ENCODE data around the gene GATA2. TPM values are rescaled to one million over a fixed set of nuclear protein-coding genes. Genes with fewer than 3 reads are reported as not detected.

The GATA2 gene
- total RNA-seq, 3 donors from 2014 or later = 6.0 to 14.4 (median 6.6) TPM

DNA sequence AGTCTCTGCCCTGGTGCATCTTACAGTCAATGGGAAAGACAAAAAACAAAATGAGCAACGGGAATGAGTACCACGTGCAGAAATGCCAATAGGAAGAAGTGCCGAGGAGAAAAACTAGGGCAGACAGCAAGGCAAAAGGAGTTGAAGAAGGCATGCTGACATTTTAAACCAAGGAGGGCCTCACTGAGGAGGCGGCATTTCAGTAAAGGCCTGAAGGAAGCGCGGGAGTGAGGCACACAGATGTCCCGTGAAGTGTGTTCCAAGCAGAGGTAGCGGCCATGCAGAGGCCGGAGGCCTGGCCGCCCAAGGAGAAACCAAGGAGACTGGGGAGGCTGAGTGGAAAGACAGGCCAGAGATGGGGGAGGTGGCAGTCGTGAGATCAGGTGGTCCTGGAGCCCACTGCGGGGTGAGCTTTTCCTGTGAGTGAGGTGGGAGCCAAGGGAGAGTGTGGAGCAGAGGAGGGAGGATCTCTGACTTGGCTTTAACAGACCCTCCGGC, 61.1 kb downstream of the GATA2 start:
- Histone ChIP-seq H3K36me3 (no peaks in the 10 kb centered on the region), H3K4me3 (peak overlapping the region in 2 of 3 donors; percentile 48 to 73), H3K9me3 (no peaks in the 10 kb centered on the region), H3K27me3 (no peaks in the 10 kb centered on the region), H3K27ac (no peak overlapping the region), H3K4me1 (no peaks in the 10 kb centered on the region)
- DNase-seq (ENCODE audit: low spot score in 2 of 2) = no peak
- intact Hi-C loops (cut with DNase I; ENCODE audit: low total_unique reads) = no loop called here
- TF ChIP-seq POLR2AphosphoS5 (IDR thresholded peaks at IDR 0.05) = no peak
- TF ChIP-seq, protein P1, sequence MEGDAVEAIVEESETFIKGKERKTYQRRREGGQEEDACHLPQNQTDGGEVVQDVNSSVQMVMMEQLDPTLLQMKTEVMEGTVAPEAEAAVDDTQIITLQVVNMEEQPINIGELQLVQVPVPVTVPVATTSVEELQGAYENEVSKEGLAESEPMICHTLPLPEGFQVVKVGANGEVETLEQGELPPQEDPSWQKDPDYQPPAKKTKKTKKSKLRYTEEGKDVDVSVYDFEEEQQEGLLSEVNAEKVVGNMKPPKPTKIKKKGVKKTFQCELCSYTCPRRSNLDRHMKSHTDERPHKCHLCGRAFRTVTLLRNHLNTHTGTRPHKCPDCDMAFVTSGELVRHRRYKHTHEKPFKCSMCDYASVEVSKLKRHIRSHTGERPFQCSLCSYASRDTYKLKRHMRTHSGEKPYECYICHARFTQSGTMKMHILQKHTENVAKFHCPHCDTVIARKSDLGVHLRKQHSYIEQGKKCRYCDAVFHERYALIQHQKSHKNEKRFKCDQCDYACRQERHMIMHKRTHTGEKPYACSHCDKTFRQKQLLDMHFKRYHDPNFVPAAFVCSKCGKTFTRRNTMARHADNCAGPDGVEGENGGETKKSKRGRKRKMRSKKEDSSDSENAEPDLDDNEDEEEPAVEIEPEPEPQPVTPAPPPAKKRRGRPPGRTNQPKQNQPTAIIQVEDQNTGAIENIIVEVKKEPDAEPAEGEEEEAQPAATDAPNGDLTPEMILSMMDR (IDR thresholded peaks at IDR 0.05) = no peak
- TF ChIP-seq POLR2A (IDR thresholded peaks at IDR 0.05) = no peak

GRCh38 chr3:128430731-128431130, 62.3 kb downstream of the GATA2 start:
- H3K27ac ChIP-seq = no peak overlapping the region
- H3K9me3 ChIP-seq = no peaks in the 10 kb centered on the region
- no peak for DNase-seq (ENCODE audit: low spot score in 2 of 2)
- no peaks in the 10 kb centered on the region for H3K36me3 ChIP-seq
- H3K4me1 ChIP-seq = no peaks in the 10 kb centered on the region
- H3K4me3 ChIP-seq = no peak overlapping the region
- no peak for TF ChIP-seq POLR2AphosphoS5 (IDR thresholded peaks at IDR 0.05)
- TF ChIP-seq, protein P1 (IDR thresholded peaks at IDR 0.05) = no peak
- no peak for TF ChIP-seq POLR2A (IDR thresholded peaks at IDR 0.05)
- H3K27me3 ChIP-seq = no peaks in the 10 kb centered on the region
- intact Hi-C loops (cut with DNase I; ENCODE audit: low total_unique reads) = no loop called here

DNA sequence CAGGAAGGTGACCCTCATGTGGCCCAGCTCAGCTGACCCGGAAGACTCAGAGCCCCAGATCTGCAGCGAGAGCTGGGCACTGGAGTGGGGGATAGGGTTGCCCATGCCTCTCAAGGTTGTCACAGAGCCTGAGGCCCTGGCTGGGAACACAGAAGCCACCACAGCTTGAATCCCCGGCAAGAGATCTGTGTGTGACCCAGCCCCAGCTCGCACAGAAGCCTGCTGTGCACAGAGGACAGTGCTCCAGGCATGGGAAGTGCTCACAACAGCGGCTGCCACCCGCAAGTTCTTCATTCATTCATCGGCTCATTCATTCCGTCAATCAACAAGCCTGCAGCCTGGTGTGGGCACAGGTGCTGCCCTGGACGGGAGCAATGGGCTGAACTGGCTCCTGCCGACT, 62.7 kb downstream of the GATA2 start:
- Histone ChIP-seq H3K27me3 (no peaks in the 10 kb centered on the region), H3K9me3 (no peaks in the 10 kb centered on the region), H3K27ac (no peak overlapping the region), H3K4me3 (no peak overlapping the region), H3K4me1 (no peaks in the 10 kb centered on the region), H3K36me3 (no peaks in the 10 kb centered on the region)
- no peak for DNase-seq (ENCODE audit: low spot score in 2 of 2)
- no peak for TF ChIP-seq POLR2AphosphoS5 (IDR thresholded peaks at IDR 0.05)
- TF ChIP-seq, protein P1 (IDR thresholded peaks at IDR 0.05) = no peak
- no peak for TF ChIP-seq POLR2A (IDR thresholded peaks at IDR 0.05)
- intact Hi-C loops (cut with DNase I; ENCODE audit: low total_unique reads) = no loop called here

DNA sequence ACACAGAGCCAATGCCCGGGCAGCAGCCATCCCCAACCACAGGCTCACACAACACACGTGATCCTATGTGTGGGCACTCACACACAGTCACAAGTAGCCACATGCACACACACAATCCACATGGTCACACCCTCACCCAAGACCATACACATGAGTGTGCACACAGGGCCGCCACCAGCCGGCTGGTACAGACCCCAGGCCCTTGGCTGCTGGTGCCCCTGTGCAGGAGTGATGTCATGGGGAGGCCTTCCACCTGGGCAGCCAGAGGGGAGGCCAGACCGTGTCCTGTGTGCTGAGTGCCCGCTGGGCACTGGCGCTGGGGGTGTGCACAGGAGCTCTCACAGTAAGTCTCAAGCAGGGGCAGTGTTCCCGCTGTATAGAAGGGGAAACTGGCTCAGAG, 63.2 kb downstream of the GATA2 start:
- TF ChIP-seq POLR2AphosphoS5 (IDR thresholded peaks at IDR 0.05) (no peak), POLR2A (IDR thresholded peaks at IDR 0.05) (no peak)
- TF ChIP-seq, protein P1 (IDR thresholded peaks at IDR 0.05) = no peak
- Histone ChIP-seq H3K4me3 (no peak overlapping the region), H3K36me3 (no peaks in the 10 kb centered on the region), H3K27ac (no peak overlapping the region), H3K4me1 (no peaks in the 10 kb centered on the region), H3K27me3 (no peaks in the 10 kb centered on the region), H3K9me3 (no peaks in the 10 kb centered on the region)
- intact Hi-C loops (cut with DNase I; ENCODE audit: low total_unique reads) = loop anchor here (10.0 kb wide), 1 partner anchor 65 kb away; the partner anchor contains the start of gene GATA2
- DNase-seq (ENCODE audit: low spot score in 2 of 2) = no peak

Other genes with a start within 250 kb of the GATA2 start
- gene DNAJB8, start 26.3 kb downstream of the GATA2 start, total RNA-seq = not detected
- gene RPN1, start 157.6 kb upstream of the GATA2 start, total RNA-seq = 100 to 1,000 TPM; 237 to 285 (median 240) TPM
- 100 to 1,000 TPM; 105 to 114 (median 110) TPM for gene RAB7A, start 233.0 kb upstream of the GATA2 start, total RNA-seq